Endothelial cell of umbilical vein (primary cell): ENCODE data around the gene CHTOP. TPM values are rescaled to one million over a fixed set of nuclear protein-coding genes. Genes with fewer than 3 reads are reported as not detected.

Experiments used
- BruUV-seq: library from RNA; stranded (reverse); fragments of 400-500 nt; replicated peaks from 2 replicates; lab custom pipeline; 2021; lab: Mats Ljungman, UMichigan
- CTCF ChIA-PET: fragments of 300-600, 350-600 bp; sonication (Branson Sonifier 250); formaldehyde crosslinking; loops from one replicate; lab custom pipeline; 2021; ENCODE audit warnings: antibody characterized with exemption, inconsistent platforms; lab: Charles Lee
- POLR2A ChIA-PET: fragments of 300-600, 350-600 bp; sonication (Branson Sonifier 250); formaldehyde crosslinking; loops from one replicate; lab custom pipeline; 2021; ENCODE audit warnings: antibody characterized with exemption, inconsistent platforms; lab: Charles Lee
- DNase-seq: peaks from one replicate; pipeline ENCODE4 v3.0.0-alpha.2; 2011; ENCODE audit warnings: low read depth, low spot score
- FAIRE-seq: peaks from 2 replicates; lab custom pipeline; 2011; peaks lifted over from hg19 to GRCh38; lab: Jason Lieb, UNC
- H2AFZ ChIP-seq: 2 replicates; pipeline ENCODE4 v1.6.0; 2012; ENCODE audit warnings: low read depth, low read length, control low read depth, inconsistent platforms
- H3K27ac ChIP-seq: 2 replicates; pipeline ENCODE4 v1.5.1; 2011; ENCODE audit warnings: low read depth, mild to moderate bottlenecking, control low read depth, low read length, moderate library complexity; ENCODE audit not compliant: insufficient read depth
- H3K27me3 ChIP-seq, 2 experiments: 2 replicates each; pipeline versions ENCODE4 v1.6.0 to v1.6.1; 2011; ENCODE audit warnings: low read length in 2 of 2, mixed read lengths in 1 of 2; ENCODE audit not compliant: control insufficient read depth in 2 of 2, insufficient read depth in 2 of 2
- H3K36me3 ChIP-seq, 2 experiments: 2 replicates in 1 of 2; 3 replicates in 1 of 2; pipeline ENCODE4 v1.5.1; 2011; ENCODE audit warnings: low read length in 2 of 2, mild to moderate bottlenecking in 1 of 2, moderate library complexity in 1 of 2; ENCODE audit not compliant: control insufficient read depth in 2 of 2, insufficient read depth in 2 of 2; ENCODE audit errors: extremely low read depth in 1 of 2
- H3K4me1 ChIP-seq: 3 replicates; pipeline ENCODE4 v1.5.1; 2011; ENCODE audit warnings: mild to moderate bottlenecking, low read length; ENCODE audit not compliant: control insufficient read depth, insufficient read depth; ENCODE audit errors: extremely low read depth
- H3K4me2 ChIP-seq: 2 replicates; pipeline ENCODE4 v1.6.1; 2011; ENCODE audit warnings: low read length, control low read depth, mixed read lengths; ENCODE audit not compliant: insufficient read depth
- H3K4me3 ChIP-seq, 3 experiments: fragments of 200-600 bp in 1 of 3; sonication (generic), shearing (Covaris generic) in 1 of 3; replicated peaks in 1 of 3; 2 replicates each; pipeline ENCODE4 v1.5.1; 2011 to 2016; ENCODE audit warnings: control low read depth in 3 of 3, low read length in 3 of 3, mild to moderate bottlenecking in 2 of 3, inconsistent platforms in 1 of 3, low read depth in 1 of 3, moderate library complexity in 1 of 3; ENCODE audit not compliant: insufficient read depth in 1 of 3
- H3K79me2 ChIP-seq: 2 replicates; pipeline ENCODE4 v1.6.0; 2012; ENCODE audit warnings: low read length, inconsistent platforms; ENCODE audit not compliant: control insufficient read depth, insufficient read depth
- H3K9ac ChIP-seq: replicated peaks from 2 replicates; pipeline ENCODE3; 2011; ENCODE audit warnings: low read length, control low read depth; ENCODE audit not compliant: insufficient read depth; ENCODE audit errors: extremely low read depth
- H3K9me1 ChIP-seq: replicated peaks from 3 replicates; pipeline ENCODE4 v1.6.0; 2011; ENCODE audit warnings: mild to moderate bottlenecking, low read length; ENCODE audit not compliant: control insufficient read depth, insufficient read depth; ENCODE audit errors: extremely low read depth
- H3K9me3 ChIP-seq: replicated peaks from 2 replicates; pipeline ENCODE4 v1.5.1; 2012; ENCODE audit warnings: low read length, inconsistent platforms; ENCODE audit not compliant: control insufficient read depth, insufficient read depth
- H4K20me1 ChIP-seq: replicated peaks from 2 replicates; pipeline ENCODE3; 2011; ENCODE audit warnings: mild to moderate bottlenecking, low read length; ENCODE audit not compliant: control insufficient read depth, insufficient read depth; ENCODE audit errors: extremely low read depth
- EZH2 ChIP-seq: IDR thresholded peaks from 2 replicates; pipeline ENCODE4 v1.6.1; 2012; ENCODE audit warnings: borderline replicate concordance, low read depth, mild to moderate bottlenecking, moderate library complexity, low read length, inconsistent platforms; ENCODE audit not compliant: severe bottlenecking
- FOS ChIP-seq: IDR thresholded peaks from 2 replicates; pipeline ENCODE4 v1.6.1; 2011; ENCODE audit warnings: mild to moderate bottlenecking, low read length, moderate library complexity, borderline replicate concordance; ENCODE audit not compliant: insufficient read depth
- GATA2 ChIP-seq: IDR thresholded peaks from 2 replicates; pipeline ENCODE4 v1.7.0; 2011; ENCODE audit warnings: low read depth, mild to moderate bottlenecking, moderate library complexity, mixed read lengths, low read length; ENCODE audit not compliant: insufficient read length, insufficient read depth
- JUN ChIP-seq: IDR thresholded peaks from 2 replicates; pipeline ENCODE4 v1.6.1; 2011; ENCODE audit warnings: borderline replicate concordance, low read depth; ENCODE audit not compliant: insufficient read length, insufficient read depth
- MYC ChIP-seq: IDR thresholded peaks from one replicate; pipeline ENCODE4 v1.6.1; 2011; ENCODE audit warnings: mild to moderate bottlenecking, low read depth, low read length
- POLR2A ChIP-seq: IDR thresholded peaks from 2 replicates; pipeline ENCODE4 v1.6.1; 2012; ENCODE audit warnings: low read depth, mild to moderate bottlenecking, control low read depth, low read length
- POLR2AphosphoS5 ChIP-seq: IDR thresholded peaks from 2 replicates; pipeline ENCODE4 v1.6.1; 2012; ENCODE audit warnings: low read depth, mild to moderate bottlenecking, control low read depth, low read length, moderate library complexity; ENCODE audit not compliant: insufficient read depth
- dilution Hi-C: fragments of 300-500 bp; cut with MboI; formaldehyde crosslinking; loops from one replicate; pipeline ENCODE4 v1.15.0; 2019; ENCODE audit warnings: low sequenced_read_pairs; ENCODE audit not compliant: extremely low pct_ligation_motif_present
- intact Hi-C: fragments of 100-400 bp; cut with micrococcal nuclease; formaldehyde crosslinking; loops from one replicate; pipeline ENCODE4 v1.10.0; 2022
- polyA plus RNA-seq, 4 experiments: library from polyadenylated mRNA; depleted of rRNA in 3 of 4; stranded (reverse) in 3 of 4; unstranded in 1 of 4; fragments of >200 nt; gene quantifications; 2 replicates each; pipeline versions ENCODE4 v1.2.1 to v1.2.3, GENCODE V29; 2011 to 2012; ENCODE audit warnings: missing spikeins in 1 of 4
- total RNA-seq: library from RNA; stranded (reverse); gene quantifications from 2 replicates; pipeline ENCODE4 v1.2.3, GENCODE V29; 2021
- TF ChIP-seq, protein P1 (sequence below), 2 donors: IDR thresholded peaks; 1 replicate in 1 of 2; 2 replicates in 1 of 2; pipeline ENCODE4 v1.5.1; 2011; ENCODE audit warnings: low read length in 2 of 2, mild to moderate bottlenecking in 2 of 2, moderate library complexity in 2 of 2, control low read depth in 1 of 2, inconsistent platforms in 1 of 2, low read depth in 1 of 2; ENCODE audit not compliant: insufficient read depth in 1 of 2; ENCODE audit errors: extremely low read depth in 1 of 2
- TF ChIP-seq, protein P2 (sequence below): IDR thresholded peaks from 2 replicates; pipeline ENCODE4 v1.6.1; 2011; ENCODE audit not compliant: insufficient read depth, insufficient read length

Gene CHTOP
- total and polyA plus RNA-seq, 2 donors (not counting 3 experiments of a cell fraction or from before 2014, with no cell fraction given), result 62.0 to 74.4 TPM

DNA sequence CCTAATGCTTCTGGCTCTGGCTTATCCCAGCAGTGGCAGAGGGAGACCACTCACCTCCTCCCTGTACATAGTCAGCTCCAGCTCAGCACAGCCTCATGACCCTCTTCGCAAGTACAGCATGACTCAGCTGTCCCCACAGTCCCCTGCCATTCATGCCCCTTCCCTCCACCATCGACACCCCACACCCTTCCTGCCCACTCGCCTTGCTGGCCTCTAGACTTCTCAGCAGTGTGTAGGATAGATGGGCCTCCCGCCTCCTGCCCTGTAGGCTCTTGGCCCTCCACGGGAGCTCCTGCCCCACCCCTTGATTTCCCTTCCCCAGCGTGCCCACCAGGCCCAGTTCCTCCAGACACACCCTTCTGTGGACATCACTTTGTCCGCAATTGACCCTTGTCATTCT is 54.4 kb downstream of the CHTOP start:
- H3K27ac ChIP-seq, result no peak overlapping the region
- H3K4me2 ChIP-seq, result no peak overlapping the region
- H3K9ac ChIP-seq, result no peak overlapping the region
- FAIRE-seq (no peak), DNase-seq (no peak)
- no peaks in the 10 kb centered on the region for H3K79me2 ChIP-seq
- ChIA-PET CTCF (no interaction called here), POLR2A (no interaction called here)
- intact Hi-C loops, result no loop called here
- no peaks in the 10 kb centered on the region for H3K9me1 ChIP-seq
- no peaks in the 10 kb centered on the region for H3K9me3 ChIP-seq
- peaks cover 0 to 16% of the 10 kb centered on the region in 2 experiments for H3K36me3 ChIP-seq
- H3K4me3 ChIP-seq, result no peak overlapping the region
- dilution Hi-C loops, result no loop called here
- no peaks in the 10 kb centered on the region for H3K4me1 ChIP-seq
- H4K20me1 ChIP-seq, result no peaks in the 10 kb centered on the region
- no peak for TF ChIP-seq POLR2A
- no TSS peak for BruUV-seq
- no peaks in the 10 kb centered on the region for H3K27me3 ChIP-seq
- H2AFZ ChIP-seq, result no peak overlapping the region

DNA sequence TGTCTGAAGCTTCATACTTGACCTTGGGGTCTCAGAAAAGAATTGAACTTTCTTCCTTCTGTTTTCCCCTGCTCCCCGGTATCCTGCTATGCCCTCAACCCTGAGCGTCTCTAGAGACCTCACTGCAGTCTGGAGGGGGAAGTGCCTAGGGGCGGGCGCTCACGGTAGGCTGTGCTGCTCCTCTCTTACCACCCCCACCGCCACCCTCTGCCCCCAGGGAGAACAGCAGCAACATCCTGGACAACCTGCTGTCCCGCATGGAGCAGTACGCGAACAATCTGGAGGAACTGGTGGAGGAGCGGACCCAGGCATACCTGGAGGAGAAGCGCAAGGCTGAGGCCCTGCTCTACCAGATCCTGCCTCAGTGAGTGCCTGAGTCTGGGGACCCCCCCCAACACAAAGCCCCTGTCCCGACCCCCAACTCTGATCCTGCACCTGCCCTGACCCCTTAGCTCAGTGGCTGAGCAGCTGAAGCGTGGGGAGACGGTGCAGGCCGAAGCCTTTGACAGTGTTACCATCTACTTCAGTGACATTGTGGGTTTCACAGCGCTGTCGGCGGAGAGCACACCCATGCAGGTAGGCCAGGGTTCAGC is 55.0 kb downstream of the CHTOP start:
- no peaks in the 10 kb centered on the region for H3K4me1 ChIP-seq
- POLR2A ChIA-PET, result no interaction called here
- H3K4me3 ChIP-seq, result no peak overlapping the region
- H4K20me1 ChIP-seq, result no peaks in the 10 kb centered on the region
- no peak overlapping the region for H3K27ac ChIP-seq
- DNase-seq (no peak), FAIRE-seq (no peak)
- intact Hi-C loops (no loop called here), dilution Hi-C loops (no loop called here)
- H3K36me3 ChIP-seq, result peaks cover 0 to 17% of the 10 kb centered on the region in 2 experiments
- no peaks in the 10 kb centered on the region for H3K9me3 ChIP-seq
- CTCF ChIA-PET, result no interaction called here
- no peaks in the 10 kb centered on the region for H3K27me3 ChIP-seq
- H3K79me2 ChIP-seq, result no peaks in the 10 kb centered on the region
- TF ChIP-seq, protein P1, sequence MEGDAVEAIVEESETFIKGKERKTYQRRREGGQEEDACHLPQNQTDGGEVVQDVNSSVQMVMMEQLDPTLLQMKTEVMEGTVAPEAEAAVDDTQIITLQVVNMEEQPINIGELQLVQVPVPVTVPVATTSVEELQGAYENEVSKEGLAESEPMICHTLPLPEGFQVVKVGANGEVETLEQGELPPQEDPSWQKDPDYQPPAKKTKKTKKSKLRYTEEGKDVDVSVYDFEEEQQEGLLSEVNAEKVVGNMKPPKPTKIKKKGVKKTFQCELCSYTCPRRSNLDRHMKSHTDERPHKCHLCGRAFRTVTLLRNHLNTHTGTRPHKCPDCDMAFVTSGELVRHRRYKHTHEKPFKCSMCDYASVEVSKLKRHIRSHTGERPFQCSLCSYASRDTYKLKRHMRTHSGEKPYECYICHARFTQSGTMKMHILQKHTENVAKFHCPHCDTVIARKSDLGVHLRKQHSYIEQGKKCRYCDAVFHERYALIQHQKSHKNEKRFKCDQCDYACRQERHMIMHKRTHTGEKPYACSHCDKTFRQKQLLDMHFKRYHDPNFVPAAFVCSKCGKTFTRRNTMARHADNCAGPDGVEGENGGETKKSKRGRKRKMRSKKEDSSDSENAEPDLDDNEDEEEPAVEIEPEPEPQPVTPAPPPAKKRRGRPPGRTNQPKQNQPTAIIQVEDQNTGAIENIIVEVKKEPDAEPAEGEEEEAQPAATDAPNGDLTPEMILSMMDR (IDR thresholded peaks at IDR 0.05; ENCODE audit: extremely low read depth in 1 of 2, insufficient read depth in 1 of 2, low read depth in 1 of 2, low read length in 2 of 2), result no peak
- TF ChIP-seq EZH2, result no peak
- TF ChIP-seq GATA2, result no peak
- TF ChIP-seq, protein P2, sequence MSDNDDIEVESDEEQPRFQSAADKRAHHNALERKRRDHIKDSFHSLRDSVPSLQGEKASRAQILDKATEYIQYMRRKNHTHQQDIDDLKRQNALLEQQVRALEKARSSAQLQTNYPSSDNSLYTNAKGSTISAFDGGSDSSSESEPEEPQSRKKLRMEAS, result no peak
- TF ChIP-seq POLR2A, result no peak
- TF ChIP-seq FOS, result no peak
- TF ChIP-seq JUN, result no peak
- TF ChIP-seq MYC, result no peak
- TF ChIP-seq POLR2AphosphoS5, result no peak
- BruUV-seq, result no TSS peak
- H3K9ac ChIP-seq, result no peak overlapping the region
- no peaks in the 10 kb centered on the region for H3K9me1 ChIP-seq
- H2AFZ ChIP-seq, result no peak overlapping the region
- no peak overlapping the region for H3K4me2 ChIP-seq
